ENCODE results near the gene HNRNPA1L2. TPM values are rescaled to one million over a fixed set of nuclear protein-coding genes. Genes with fewer than 3 reads are reported as not detected.
A peak's percentile ranks its signal among the peaks of the same experiment; 100 is the strongest.

HNRNPA1L2 gene
- total and polyA plus RNA-seq, 8 donors = 4.4 to 32.2 (median 27.2) TPM

- intact Hi-C loops (cut with DNase I) = no loop called here
- TF ChIP-seq, protein P1, sequence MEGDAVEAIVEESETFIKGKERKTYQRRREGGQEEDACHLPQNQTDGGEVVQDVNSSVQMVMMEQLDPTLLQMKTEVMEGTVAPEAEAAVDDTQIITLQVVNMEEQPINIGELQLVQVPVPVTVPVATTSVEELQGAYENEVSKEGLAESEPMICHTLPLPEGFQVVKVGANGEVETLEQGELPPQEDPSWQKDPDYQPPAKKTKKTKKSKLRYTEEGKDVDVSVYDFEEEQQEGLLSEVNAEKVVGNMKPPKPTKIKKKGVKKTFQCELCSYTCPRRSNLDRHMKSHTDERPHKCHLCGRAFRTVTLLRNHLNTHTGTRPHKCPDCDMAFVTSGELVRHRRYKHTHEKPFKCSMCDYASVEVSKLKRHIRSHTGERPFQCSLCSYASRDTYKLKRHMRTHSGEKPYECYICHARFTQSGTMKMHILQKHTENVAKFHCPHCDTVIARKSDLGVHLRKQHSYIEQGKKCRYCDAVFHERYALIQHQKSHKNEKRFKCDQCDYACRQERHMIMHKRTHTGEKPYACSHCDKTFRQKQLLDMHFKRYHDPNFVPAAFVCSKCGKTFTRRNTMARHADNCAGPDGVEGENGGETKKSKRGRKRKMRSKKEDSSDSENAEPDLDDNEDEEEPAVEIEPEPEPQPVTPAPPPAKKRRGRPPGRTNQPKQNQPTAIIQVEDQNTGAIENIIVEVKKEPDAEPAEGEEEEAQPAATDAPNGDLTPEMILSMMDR (IDR thresholded peaks at IDR 0.05) = peak; percentile 42 to 53
- peak within 1 kb of the TSS; percentile 97 to 98 for H3K27ac ChIP-seq
- H3K4me1 ChIP-seq = peaks cover 11 to 38% of the 10 kb centered on the region in 2 donors
- H3K4me3 ChIP-seq = peak within 1 kb of the TSS; percentile 71 to 78
- H3K36me3 ChIP-seq = peaks cover 0 to 13% of the 10 kb centered on the region in 2 donors
- ATAC-seq (peak; percentile 99), DNase-seq (peak; percentile 98 to 100 (median 99))
- H3K9me3 ChIP-seq = no peaks in the 10 kb centered on the region
- no peaks in the 10 kb centered on the region for H3K27me3 ChIP-seq
These were observed 10.2 kb downstream of the HNRNPA1L2 start, which contains the start of gene SUGT1 for GRCh38 chr13:52652196-52652979. Gene SUGT1, plus strand, starts transcription at chr13:52652836. Its CDS starts 85 bp downstream, at chr13:52652921.

DNA sequence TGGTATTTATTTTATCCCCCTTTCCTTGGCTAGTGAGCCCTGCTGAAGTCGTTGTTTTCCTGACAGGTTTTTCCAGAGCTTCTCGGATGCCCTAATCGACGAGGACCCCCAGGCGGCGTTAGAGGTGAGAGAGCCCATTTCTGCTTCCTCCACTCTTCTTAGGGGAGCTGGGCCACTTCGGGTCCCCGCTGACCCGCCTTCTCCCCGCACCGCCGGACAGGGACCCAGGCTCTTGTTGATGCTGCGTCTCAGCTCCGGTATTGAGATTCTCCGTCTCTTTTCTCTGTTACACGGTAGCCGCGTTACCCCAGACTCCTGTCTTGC, 10.7 kb downstream of the HNRNPA1L2 start:
- peak overlapping the region; percentile 71 to 78 for H3K4me3 ChIP-seq
- intact Hi-C loops (cut with DNase I) = no loop called here

DNA sequence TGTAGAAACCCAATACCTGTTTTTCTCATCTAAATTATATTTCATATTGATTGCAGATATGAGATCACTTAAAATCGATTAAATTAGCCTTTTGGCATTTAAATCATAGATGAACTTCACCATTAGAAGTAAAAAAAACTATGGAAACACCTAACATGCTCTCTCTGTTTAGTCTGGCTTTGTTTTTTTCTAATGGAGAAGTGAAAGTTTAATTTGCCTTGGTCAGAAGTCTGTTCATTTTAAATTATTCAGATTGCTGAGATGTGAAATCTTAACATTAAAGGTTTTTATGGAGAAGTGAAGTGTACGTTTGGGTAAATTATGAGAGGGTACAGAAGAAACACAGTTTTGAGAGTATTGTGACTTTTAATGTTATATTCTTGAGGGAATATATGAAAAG, 17.1 kb downstream of the HNRNPA1L2 start:
- Histone ChIP-seq H3K27me3 (no peaks in the 10 kb centered on the region), H3K27ac (no peak overlapping the region), H3K9me3 (no peaks in the 10 kb centered on the region), H3K36me3 (peaks cover 0 to 66% of the 10 kb centered on the region in 2 donors), H3K4me3 (no peak overlapping the region), H3K4me1 (peaks cover 4 to 18% of the 10 kb centered on the region in 2 donors)
- TF ChIP-seq, protein P1 (IDR thresholded peaks at IDR 0.05) = no peak
- ATAC-seq (no peak), DNase-seq (no peak)
- intact Hi-C loops (cut with DNase I) = no loop called here

More for the DNA sequence above, 10.7 kb downstream of the HNRNPA1L2 start:
- H3K36me3 ChIP-seq = peaks cover 0 to 17% of the 10 kb centered on the region in 2 donors
- DNase-seq (peak in 2 of 4 donors; percentile 50 to 86), ATAC-seq (peak; percentile 19)
- TF ChIP-seq, protein P1 (IDR thresholded peaks at IDR 0.05) = peak in 1 of 2 donors; percentile 2
- peaks cover 11 to 38% of the 10 kb centered on the region in 2 donors for H3K4me1 ChIP-seq
- no peaks in the 10 kb centered on the region for H3K9me3 ChIP-seq
- H3K27ac ChIP-seq = peak overlapping the region; percentile 97 to 98
- H3K27me3 ChIP-seq = no peaks in the 10 kb centered on the region

DNA sequence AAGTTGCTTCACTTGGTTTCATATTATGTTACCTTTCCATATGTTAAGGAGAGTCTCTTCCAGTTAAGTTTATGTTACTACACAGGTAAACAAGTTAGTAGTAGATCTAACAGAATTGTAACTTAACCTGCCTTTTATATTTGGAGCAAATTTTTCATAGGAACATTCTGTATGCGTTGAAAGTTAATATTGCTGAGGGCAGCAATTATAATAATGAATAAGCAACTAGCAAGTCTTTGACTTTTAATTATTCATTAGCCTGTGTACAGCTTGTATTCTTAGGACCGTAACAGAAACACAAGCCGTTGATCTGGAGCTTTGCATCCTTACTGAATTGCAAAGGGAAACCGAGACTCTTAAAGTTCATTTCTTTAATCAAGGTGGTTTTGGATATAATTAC, 22.0 kb downstream of the HNRNPA1L2 start:
- Histone ChIP-seq H3K4me3 (no peak overlapping the region), H3K9me3 (no peaks in the 10 kb centered on the region), H3K4me1 (no peaks in the 10 kb centered on the region), H3K36me3 (peaks cover 0 to 95% of the 10 kb centered on the region in 2 donors), H3K27ac (no peak overlapping the region), H3K27me3 (no peaks in the 10 kb centered on the region)
- TF ChIP-seq, protein P1 (IDR thresholded peaks at IDR 0.05) = no peak
- no peak for DNase-seq
- ATAC-seq = no peak
- intact Hi-C loops (cut with DNase I) = no loop called here

- no peak overlapping the region for H3K27ac ChIP-seq
- peaks cover 0 to 93% of the 10 kb centered on the region in 2 donors for H3K36me3 ChIP-seq
- ATAC-seq = no peak
- H3K4me1 ChIP-seq = no peaks in the 10 kb centered on the region
- no peaks in the 10 kb centered on the region for H3K9me3 ChIP-seq
- TF ChIP-seq, protein P1 (IDR thresholded peaks at IDR 0.05) = peak; percentile 16 to 24
- no peak overlapping the region for H3K4me3 ChIP-seq
- H3K27me3 ChIP-seq = no peaks in the 10 kb centered on the region
- intact Hi-C loops (cut with DNase I) = no loop called here
- DNase-seq = no peak
These were observed 23.1 kb downstream of the HNRNPA1L2 start for GRCh38 chr13:52665325-52665724.
